Common myeloid progenitor, CD34-positive (primary cell): Measurements from ENCODE around the gene PAGE2B.

ENCODE experiments used
- CTCF ChIA-PET: fragments of 350-600 bp; sonication (Branson Sonifier 250); formaldehyde crosslinking; loops from one replicate; lab custom pipeline; 2021; ENCODE audit warnings: antibody characterized with exemption; lab: Charles Lee
- POLR2A ChIA-PET: fragments of 350-600 bp; sonication (Branson Sonifier 250); formaldehyde crosslinking; loops from one replicate; lab custom pipeline; 2021; ENCODE audit warnings: antibody characterized with exemption; lab: Charles Lee
- DNase-seq, 3 donors: peaks; one replicate each; pipeline versions ENCODE4 v3.0.0 to v3.0.0-alpha.2; 2013
- H3K27ac ChIP-seq, 2 experiments: 1 replicate in 1 of 2; 2 replicates in 1 of 2; pipeline ENCODE4 v1.7.0; 2013; ENCODE audit warnings: inconsistent platforms in 2 of 2, low read length in 2 of 2, mild to moderate bottlenecking in 2 of 2, low read depth in 1 of 2, moderate library complexity in 1 of 2; ENCODE audit not compliant: severe bottlenecking in 2 of 2, insufficient read depth in 1 of 2, poor library complexity in 1 of 2
- H3K27me3 ChIP-seq, 5 experiments: replicated peaks in 2 of 5; 1 replicate in 3 of 5; 2 replicates in 2 of 5; pipeline versions ENCODE4 v1.6.1 to v1.7.0; 2013; ENCODE audit warnings: low read length in 4 of 5, mild to moderate bottlenecking in 2 of 5, moderate library complexity in 2 of 5, inconsistent platforms in 1 of 5; ENCODE audit not compliant: insufficient read depth in 5 of 5, control insufficient read depth in 4 of 5
- H3K36me3 ChIP-seq, 4 experiments: 1 replicate in 2 of 4; 2 replicates in 2 of 4; pipeline versions ENCODE4 v1.6.1 to v1.7.0; 2013; ENCODE audit warnings: low read length in 3 of 4, control low read depth in 1 of 4, mild to moderate bottlenecking in 1 of 4; ENCODE audit not compliant: control insufficient read depth in 4 of 4, insufficient read depth in 4 of 4
- H3K4me1 ChIP-seq, 4 experiments: 1 replicate in 3 of 4; 2 replicates in 1 of 4; pipeline versions ENCODE4 v1.6.1 to v1.7.1; 2013; ENCODE audit warnings: low read length in 3 of 4, mild to moderate bottlenecking in 3 of 4, control low read depth in 1 of 4, inconsistent platforms in 1 of 4, moderate library complexity in 1 of 4; ENCODE audit not compliant: control insufficient read depth in 4 of 4, insufficient read depth in 4 of 4; ENCODE audit errors: control extremely low read depth in 1 of 4
- H3K4me3 ChIP-seq, 7 experiments: 1 replicate in 4 of 7; 2 replicates in 3 of 7; pipeline versions ENCODE4 v1.5.1 to v1.7.0; 2013; ENCODE audit warnings: mild to moderate bottlenecking in 7 of 7, low read length in 6 of 7, moderate library complexity in 6 of 7, inconsistent platforms in 2 of 7, low read depth in 2 of 7, control low read depth in 1 of 7; ENCODE audit not compliant: insufficient read depth in 4 of 7, control insufficient read depth in 1 of 7; ENCODE audit errors: extremely low read depth in 1 of 7
- H3K9me3 ChIP-seq, 5 experiments: 1 replicate in 4 of 5; 2 replicates in 1 of 5; pipeline versions ENCODE4 v1.6.1 to v1.7.1; 2013; ENCODE audit warnings: low read length in 4 of 5, mild to moderate bottlenecking in 2 of 5, inconsistent platforms in 1 of 5, low read depth in 1 of 5, moderate library complexity in 1 of 5; ENCODE audit not compliant: control insufficient read depth in 4 of 5, insufficient read depth in 2 of 5; ENCODE audit errors: control extremely low read depth in 1 of 5
- WGBS: methylation state at CpG from one replicate; pipeline ENCODE4 v1.1.5; 2013; ENCODE audit not compliant: insufficient coverage; 5-methylcytosine and 5-hydroxymethylcytosine counted together

PAGE2B gene

DNA sequence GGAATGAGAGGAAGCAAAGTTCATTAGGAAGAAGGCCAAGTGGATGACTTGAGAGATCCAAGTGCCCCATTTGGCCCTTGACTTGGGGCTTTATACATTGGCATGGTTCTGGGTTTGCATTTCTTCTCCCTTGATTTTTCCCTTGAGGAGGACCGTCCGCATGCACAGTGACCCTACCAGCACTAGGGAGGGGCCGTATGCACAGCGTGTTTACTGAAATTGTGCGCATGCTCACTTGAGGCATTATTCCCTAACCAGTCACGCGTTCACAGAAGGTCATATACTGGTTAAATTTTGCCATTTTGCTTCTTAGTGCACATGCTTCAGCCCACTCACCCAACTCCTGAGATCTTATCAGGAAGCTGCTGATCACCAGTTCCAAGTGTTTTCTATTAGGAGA, 49.1 kb downstream of the PAGE2B start:
- Histone ChIP-seq H3K36me3 (no peaks in the 10 kb centered on the region), H3K27me3 (peaks cover 0 to 2% (median 0%) of the 10 kb centered on the region in 5 experiments), H3K27ac (no peak overlapping the region), H3K9me3 (no peaks in the 10 kb centered on the region), H3K4me3 (no peak overlapping the region), H3K4me1 (peaks cover 0 to 2% (median 0%) of the 10 kb centered on the region in 4 experiments)
- ChIA-PET POLR2A (no interaction called here), CTCF (no interaction called here)
- DNase-seq, result no peak
- 74% methylated on average over 7 of the region's 7 CpGs for whole genome bisulfite sequencing

- Histone ChIP-seq H3K27ac (no peak overlapping the region), H3K27me3 (peaks cover 0 to 2% (median 0%) of the 10 kb centered on the region in 5 experiments), H3K36me3 (no peaks in the 10 kb centered on the region), H3K4me3 (no peak overlapping the region), H3K4me1 (no peaks in the 10 kb centered on the region), H3K9me3 (no peaks in the 10 kb centered on the region)
- CTCF ChIA-PET, result no interaction called here
- no peak for DNase-seq
- POLR2A ChIA-PET, result no interaction called here
- WGBS, result 100% methylated on average over 1 of the region's 2 CpGs
These were observed 52.9 kb downstream of the PAGE2B start for GRCh38 chrX:55127692-55128091.
